GM21825 (cell line): Measurements from ENCODE around the gene ZNF783.

Experiments
- ATAC-seq: cut with Tn5 transposase; IDR thresholded peaks from one replicate; pipeline ENCODE4 v1.9.1; 2021; ENCODE audit warnings: mild to moderate bottlenecking, moderate library complexity; ENCODE audit not compliant: unreplicated experiment

The ZNF783 gene

DNA sequence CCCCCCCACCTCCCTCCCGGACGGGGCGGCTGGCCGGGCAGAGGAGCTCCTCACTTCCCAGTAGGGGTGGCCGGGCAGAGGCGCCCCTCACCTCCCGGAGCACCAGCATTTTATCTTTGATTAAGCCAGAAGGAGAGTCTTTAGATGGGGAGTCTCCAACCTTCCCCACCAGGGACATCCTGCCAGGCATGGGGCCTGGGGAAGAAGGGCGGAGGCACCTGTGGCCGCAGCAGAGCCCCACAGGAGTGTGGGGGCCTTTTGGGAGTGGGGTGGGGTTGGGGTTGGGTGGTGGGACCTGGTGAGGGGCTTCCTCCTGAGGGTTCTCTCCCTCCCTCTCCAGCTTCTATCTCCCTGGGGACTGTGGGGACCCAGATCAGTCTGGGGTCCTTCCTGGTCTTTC lies 18.2 kb downstream of the ZNF783 start:
- no peak for ATAC-seq

DNA sequence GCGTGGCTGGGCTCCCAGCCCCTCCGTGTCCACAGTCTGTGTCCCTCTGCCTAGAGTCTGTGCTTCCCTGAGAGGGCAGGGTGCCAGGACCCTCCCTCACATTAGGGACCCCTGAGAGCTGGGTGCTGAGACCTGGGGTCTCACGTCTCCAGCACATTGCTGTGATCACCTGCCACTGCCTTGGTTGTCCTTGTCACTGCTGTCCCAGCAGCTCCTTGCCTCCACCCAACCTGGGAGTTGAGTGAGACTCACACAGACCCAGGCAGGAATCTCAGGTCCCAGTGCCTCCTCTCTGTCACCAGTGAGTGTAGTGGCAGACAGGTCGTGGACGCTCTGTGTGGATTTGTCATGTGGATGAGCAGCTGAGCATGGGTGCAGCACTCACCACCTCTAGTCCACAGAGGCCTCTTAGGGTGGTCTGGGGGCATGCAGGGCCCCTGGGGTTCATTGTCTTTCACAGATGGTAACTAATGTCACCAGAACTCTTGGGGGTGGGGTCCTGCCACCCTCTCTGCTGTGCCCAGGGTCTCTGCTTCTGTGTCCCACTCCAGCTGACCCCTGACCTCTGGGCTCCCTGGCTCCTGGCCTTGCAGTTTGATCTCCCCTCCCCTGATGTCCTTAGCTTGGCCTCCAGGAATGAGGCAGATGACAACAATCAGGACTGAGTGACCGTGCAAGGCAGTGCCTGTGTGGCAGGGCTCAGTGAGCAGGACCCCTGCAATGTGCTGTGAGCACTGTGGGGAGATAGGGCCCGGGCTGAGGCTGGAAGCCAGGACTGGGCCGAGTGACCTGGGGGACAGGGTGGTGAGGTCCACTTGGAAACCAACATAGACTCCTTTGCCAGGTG lies 18.9 kb downstream of the ZNF783 start:
- ATAC-seq = no peak

DNA sequence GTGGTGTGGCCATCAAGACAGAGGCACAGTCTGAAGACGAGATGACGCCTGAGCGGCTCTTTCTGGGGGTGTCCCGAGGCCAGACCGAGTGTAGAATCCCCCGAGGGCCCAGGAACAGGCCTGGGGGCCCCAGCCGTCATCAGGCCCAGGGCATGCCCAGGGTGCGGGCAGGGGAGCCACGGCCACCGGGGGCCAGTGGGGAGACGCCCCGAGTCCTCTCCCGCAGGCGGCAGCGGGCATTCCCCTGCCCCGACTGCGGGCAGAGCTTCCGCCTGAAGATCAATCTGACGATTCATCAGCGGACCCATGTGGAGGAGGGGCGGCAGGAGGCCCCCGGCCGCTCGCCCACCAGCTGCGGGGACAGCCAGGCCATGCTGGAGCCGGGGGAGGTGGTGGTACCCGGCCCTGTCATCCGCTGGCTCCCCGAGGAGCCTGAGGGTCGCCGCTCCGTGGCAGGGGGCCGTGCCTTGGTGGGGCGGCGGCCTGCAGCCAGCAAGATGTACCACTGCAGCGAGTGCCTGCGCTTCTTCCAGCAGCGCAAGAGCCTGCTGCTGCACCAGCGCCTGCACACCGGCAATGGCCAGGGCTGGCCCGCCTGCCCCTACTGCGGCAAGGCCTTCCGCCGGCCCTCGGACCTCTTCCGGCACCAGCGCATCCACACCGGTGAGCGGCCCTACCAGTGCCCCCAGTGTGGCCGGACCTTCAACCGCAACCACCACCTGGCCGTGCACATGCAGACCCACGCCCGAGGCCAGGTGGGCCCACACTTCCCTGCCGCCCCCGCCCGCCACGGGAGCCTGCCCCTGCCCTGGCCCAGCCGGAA lies 19.7 kb downstream of the ZNF783 start:
- no peak for ATAC-seq

DNA sequence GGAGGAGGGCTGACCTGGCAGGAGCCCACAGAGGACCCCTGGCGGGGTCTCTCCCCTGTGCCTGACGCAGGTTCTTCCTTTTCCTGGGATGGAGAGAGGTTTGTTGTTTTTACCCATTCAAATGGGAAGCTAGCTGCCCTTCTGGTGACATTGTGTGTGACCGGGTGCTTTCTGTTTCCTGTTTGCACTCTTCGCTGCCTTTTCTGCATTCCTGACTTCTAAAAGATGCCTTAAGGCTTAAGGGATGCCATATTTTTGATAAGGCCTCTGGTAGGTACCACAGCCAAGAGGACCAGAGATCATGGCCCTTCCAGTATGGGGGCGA lies 20.3 kb downstream of the ZNF783 start:
- no peak for ATAC-seq

DNA sequence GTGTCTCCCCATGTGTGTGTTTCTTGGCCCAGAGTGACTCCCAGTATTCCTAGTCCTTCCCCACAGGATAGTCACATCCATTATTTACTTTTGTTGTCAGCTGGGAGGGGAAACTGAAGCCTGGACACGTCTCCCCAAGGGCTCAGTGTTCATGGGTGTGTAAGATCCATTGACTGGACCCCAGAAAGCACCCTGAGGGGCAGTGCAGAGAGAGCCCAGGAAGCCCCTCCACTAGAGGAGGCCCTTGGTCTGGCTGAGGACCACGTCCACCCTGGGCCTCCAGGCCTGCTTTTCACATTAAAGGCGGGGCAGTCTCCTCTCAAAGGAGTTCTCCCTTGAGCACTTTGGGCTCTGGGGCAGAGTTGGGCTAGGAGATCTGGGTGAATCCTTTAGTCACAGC lies 21.3 kb downstream of the ZNF783 start:
- no peak for ATAC-seq

DNA sequence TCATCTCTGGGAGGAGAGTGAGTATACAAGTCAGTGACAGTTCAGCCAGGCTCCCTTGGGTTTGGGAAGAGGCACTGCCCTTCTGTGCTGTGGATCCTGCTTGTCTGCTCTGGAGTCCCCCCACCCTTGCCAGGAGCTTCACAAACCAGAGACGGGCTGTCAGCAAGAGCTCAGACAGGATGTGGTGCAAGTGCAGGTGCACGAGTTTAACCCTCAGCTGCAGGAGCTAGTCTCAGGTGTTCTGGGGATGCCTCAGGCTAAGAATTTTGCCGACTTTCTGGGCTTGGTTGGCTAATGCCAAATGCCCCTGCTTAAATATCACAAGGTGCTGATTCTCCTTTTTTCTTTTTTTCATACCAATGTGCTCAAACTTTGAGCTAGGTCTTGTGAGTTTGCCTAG lies 22.3 kb downstream of the ZNF783 start:
- no peak for ATAC-seq

DNA sequence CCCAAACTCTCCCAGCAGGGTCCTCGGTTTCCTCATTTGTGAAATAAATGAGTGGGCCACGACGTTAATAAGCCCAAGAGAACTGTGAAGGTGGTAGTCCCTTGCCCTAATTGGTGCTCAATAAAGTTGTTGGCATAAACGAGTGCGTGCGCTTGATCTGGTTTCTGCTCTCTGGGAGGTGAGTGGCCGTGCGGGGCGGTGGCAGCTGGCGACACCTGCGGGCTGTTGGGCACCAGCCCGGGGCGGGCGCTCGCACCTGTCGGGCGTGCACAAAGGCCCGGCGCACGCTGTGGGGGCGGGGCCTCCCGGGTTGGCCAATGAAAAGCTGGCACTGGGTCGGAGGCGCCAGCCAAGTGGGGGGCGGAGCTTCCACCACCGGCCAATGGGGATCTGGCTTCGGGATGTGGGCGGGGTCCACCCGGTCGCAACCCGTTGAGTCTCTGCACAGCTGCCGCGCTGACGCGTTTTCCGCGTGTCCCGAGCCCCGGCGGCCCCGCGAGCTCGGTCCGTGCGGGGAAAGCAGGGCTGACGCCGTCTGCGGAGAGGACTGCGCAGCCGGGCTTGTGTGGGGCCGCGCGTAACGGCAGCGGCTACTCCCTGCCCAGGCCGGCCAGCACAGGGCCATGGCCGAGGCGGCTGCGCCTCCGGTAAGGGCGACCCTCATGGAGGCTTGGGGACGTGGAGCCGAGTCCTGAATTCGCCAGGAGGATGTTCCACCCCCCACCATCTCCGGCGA lies 23.0 kb downstream of the ZNF783 start:
- peak; percentile 98 for ATAC-seq

DNA sequence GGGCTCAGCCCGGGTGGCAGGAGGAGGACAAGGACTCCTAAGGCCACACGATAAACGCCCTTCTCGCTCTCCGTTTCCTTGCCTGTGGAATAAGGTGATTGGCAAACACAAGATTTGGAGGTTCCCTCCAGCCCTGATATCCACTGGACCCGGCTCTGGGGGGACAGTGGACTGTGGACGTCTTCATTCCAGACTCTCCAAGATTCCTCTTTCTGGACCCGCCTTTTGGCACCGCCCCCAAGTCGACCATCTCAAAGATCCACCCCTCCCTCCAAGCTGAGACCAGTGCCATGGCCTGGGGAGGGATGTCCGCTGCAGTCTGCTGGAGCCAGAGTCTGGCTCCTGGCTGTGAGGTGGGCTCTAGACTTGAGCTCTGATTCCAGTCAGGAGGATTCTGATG lies 23.6 kb downstream of the ZNF783 start:
- no peak for ATAC-seq

DNA sequence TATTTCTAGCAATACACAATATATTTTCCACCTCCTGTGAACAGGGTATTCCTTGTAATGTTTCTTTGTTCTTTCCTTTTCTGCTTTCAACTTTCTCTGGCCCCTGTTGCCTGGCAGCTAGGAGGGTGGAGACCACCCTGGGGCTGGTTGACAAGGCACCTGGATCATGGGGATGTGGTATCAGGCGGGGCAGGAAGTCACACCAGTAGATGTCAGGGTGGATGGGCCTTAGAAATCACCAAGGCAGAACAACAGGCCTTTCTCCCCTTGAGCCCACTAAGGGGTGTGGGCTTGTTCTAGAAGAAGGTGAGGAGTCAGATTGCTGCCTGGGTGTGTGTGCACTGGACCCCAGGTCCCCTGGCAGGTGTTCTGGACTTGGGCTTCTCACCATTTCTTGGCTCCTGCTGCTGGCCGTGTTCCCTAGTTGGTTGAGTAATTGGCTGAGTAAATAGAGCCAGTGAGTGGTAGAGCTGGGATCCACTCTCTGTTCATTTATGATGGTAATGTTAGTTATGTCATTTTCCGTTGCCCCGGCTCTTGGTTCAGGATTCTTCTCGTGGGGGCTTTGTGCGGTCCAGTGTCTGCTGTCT lies 24.9 kb downstream of the ZNF783 start:
- no peak for ATAC-seq

DNA sequence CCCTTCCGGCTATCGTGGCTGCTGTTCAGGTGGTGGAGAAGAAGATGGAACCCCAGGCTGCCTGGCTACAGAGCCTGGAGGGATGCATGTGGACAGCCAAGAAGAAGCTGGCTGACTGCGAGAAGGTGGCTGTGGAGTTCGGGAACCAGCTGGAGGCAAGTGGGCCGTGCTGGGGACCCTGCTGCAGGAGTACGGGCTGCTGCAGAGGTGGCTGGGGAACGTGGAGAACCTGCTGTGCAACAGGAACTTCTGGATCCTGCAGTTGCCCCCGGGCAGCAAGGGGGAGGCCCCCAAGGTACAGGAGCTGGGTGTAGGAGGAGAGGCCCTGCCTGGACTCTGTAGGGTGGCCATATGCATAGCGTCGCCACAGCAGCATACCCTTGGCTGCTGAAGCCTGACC lies 25.6 kb downstream of the ZNF783 start:
- no peak for ATAC-seq

DNA sequence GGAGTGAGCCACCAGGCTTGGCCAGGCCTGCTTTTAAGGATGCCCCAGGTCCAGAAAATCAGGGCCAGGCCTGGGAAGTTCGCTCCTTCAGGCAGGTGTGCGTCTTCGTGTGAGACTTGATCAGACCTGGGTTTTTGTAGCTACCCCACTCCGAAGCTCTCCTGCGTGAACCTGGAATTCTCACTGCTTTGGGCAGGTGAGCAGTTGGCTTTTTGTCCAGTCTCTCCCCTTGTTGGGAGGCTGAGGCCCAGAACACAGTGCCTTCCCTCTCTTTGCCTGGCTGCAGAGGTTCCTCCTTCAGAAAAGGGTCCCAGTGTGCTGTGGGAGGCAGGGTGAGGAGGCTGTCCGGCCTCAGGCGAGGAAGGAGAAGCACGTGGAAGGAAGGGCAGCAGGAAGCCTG lies 27.3 kb downstream of the ZNF783 start:
- ATAC-seq = no peak

DNA sequence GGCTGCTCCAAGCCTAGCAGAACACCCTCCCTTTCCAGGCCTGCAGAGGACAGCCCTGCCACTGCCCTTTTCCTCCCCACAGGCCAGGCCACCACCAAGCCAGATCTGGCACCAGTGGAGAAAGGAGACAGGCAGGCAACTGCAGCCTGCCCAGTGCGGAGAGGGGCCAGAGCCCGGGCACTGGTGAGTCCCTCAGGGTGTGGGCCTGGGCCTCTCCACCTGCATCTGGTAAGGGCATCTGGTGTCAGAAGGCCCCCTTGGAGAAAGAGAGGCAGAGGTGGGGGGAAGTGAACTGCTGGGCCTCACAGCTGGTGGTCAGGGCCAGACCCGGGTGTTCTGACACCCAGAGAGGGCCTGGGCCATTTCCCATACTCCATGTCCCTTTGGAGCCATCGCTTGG lies 27.9 kb downstream of the ZNF783 start:
- no peak for ATAC-seq

DNA sequence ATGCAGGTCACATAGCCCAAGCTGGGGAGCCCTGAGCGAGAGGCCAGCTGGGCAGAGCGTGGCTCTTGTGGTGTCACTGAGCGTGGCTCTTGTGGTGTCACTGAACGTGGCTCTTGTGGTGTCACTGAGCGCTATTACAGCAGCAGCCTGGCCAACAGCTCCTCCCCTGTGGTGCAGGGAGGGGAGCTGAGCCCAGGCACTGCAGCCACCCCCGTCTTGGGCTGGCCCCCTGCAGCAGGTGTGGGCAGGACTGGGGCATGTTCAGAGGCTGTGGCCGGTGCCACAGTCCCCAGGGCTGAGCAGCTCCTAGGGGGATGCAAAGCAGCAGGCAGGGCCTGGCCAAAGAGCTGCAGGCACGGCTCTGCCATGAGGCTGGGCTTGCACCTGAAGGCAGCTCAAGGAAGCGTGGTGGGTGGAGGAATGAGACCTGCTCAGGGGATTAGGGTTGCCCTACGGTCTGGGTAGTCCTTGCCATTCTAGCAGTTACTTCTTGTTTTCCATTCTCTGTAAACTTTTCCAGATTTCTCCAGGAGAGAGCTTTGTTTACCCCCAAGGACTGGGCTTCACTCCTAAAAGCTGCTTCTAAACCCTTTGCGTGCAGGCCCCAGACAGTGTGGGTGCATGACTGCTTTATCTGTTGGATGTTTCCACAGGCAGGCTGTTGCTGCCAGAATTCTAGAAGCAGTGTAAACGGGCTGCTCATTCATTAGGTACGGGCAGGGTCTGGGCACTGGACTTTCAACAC lies 29.2 kb downstream of the ZNF783 start:
- ATAC-seq = no peak

DNA sequence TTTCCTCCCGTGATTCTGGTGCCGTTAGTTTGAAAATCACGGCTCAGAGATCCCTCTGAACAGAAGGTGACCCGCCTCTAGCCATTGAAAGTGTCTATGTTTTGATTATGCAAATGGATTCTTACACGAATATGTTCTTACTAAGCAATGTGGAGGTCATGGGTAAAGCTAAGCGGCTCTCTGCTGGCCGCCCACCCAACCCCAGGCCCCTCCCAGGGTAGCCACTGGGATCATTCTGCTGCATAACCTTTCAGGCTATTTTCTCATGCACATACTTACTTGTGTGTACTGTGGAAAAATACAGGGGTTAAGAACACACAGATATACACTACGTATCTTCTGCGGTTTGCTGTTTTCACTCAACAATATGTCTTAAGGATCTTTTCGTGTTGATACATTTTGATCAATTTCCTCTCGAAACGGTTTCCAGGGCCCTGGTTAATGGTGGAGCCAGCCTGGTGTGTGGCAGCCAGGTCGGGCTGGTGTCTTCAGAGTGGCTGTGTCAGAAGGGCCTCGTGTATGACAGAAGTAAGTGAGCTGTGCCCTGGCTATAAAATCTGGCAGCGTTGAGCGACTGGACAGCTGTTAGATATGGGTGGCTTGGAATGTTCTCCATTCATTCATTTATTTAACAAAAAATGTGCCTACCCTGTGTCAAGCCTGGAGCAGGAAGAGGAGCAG lies 29.9 kb downstream of the ZNF783 start:
- no peak for ATAC-seq

DNA sequence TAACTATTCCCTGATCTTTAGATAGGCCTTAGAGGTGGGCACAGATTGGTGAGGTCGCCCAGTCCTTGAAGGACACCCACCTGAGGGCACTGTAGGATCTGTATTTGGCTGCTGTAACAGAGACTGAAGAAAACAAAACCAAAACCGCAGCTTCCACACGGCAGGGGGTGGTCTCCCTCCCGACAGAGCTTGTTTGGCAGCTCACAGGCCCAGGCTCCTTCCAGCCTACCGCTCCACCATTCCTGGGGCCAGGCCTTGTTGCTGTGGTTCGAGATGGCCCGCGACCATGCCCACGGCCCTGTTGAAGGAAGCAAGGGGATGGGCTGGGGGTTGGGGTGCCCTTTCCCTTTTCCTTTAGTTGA lies 30.4 kb downstream of the ZNF783 start:
- no peak for ATAC-seq

DNA sequence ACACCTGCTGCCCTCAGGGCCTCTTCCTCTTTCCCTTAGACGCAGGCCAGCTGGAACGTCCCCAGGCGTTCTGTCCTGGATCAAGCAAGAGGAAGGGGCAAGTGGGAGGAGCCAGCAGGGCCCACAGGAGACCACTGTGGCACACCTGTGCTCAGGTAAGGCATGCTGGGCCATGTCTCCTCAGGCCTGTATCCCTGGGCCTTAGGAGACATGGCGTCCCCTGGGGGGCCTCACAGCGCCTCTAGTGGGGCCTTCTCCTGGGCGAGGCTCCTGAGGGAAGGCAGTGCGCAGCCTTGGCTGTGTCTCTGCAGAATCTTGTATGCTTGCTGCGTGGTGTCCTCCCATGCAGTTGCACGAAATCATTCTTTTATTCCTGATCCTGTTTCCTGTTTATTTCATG lies 31.3 kb downstream of the ZNF783 start:
- no peak for ATAC-seq

DNA sequence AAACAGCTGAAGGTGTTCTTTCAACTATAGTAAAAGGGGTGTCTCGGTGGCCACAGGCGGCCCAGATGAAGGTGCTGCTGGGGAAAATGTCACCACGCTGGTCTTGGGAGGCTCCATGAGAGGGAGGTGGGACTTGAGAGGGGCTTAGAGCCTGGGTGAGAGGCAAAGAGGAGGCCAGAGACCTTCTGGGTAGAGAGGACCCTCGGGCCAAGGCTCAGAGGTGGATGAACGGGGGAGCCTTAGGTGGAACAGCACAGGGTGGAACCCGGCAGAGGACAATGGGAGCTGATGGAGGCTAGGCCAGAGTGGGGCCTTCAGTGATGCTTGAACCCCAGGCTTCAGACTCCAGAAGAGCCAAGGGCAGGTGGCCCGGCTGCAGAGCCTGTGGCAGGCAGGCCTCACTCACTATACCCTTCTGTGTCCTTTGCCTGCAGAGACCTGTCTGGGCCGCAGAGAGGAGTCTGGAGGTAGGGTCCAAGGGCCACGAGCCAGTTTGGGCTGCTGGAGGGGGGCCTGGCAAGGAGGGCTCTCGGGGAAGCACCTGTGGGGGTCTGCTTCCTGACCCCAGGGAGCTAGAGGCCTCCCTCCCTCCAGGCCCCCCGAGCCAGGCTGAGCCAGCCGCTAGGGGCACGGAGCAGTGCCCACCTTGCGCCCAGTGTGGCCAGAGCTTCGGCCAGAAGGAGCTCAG lies 32.1 kb downstream of the ZNF783 start:
- ATAC-seq = no peak

DNA sequence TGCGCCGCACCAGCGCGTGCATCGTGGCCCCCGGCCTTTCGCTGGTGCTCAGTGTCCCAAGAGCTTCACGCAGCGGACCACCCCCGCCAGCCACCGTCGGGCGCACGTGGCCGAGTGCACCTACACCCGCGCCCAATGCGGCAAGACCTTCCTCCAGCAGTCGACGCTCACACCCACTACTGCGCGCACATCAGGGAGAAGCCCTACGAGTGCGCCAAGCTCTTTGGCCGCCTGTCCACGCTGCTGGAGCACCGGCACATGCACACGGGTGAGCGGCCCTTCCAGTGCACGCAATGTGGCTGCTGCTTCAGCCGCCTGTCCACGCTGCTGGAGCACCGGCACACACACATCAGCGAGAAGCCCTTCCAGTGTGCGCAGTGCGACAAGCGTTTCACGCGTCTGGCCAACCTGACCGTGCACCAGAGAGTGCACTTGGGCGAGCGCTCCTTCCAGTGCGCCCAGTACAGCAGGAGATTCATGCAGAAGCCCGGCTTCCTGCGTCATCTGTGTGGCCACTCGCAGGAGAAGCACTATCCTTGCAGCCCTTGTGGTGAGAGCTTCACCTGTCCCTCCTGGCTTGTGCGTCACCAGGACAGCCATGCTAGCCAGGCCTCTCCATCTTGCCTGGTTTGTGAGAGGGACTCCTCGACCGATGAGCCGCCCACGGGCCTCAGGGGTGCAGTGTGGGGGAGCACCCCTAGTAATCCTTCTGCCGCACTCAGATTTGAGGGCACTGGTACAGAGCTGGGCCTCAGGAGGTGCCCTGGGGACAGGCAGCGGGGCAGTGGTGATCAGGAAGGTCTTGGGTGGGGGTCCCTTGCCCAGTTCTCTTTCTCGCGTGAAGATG lies 32.9 kb downstream of the ZNF783 start:
- no peak for ATAC-seq

DNA sequence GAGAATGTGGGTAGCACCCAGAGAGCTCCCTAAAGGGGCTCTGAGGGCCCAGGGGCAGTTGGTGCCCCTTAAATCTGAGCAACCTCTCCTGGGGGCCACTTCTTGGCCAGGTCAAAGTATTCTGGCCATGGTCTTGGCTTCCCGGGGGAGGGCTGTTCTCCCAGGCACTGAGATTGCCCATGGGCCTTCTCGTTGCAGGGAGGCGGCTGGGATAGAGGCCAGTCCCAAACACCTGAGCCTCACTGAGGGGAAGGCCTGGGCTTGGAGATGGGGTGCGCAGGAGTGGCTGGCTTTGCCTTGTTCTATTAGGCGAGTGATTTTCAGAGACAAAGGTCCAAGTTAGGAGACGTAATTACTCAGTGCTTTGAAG lies 33.5 kb downstream of the ZNF783 start:
- no peak for ATAC-seq
